HepG2 (cell line): ENCODE measurements around the gene TIMELESS. TPM values are rescaled to one million over a fixed set of nuclear protein-coding genes. Genes with fewer than 3 reads are reported as not detected.

ENCODE experiments used
- ATAC-seq: fragments of 200-7000 bp; cut with Tn5 transposase; 3 replicates; pipeline ENCODE4 v1.9.1; 2020; ENCODE audit warnings: mild to moderate bottlenecking, moderate library complexity
- BruUV-seq: library from RNA; stranded (reverse); fragments of 400-500 nt; replicated peaks from 2 replicates; lab custom pipeline; 2021; lab: Mats Ljungman, UMichigan
- CTCF ChIA-PET: fragments of 300-600 bp; formaldehyde crosslinking; extraction: SDS; loops from one replicate; lab custom pipeline; 2021; ENCODE audit warnings: low total read pairs, inconsistent platforms, low intra/inter-chr PET ratio; lab: Yijun Ruan, JAX
- POLR2A ChIA-PET: fragments of 350-600 bp; sonication (Branson Sonifier 250); formaldehyde crosslinking; loops from one replicate; lab custom pipeline; 2020; ENCODE audit warnings: antibody characterized with exemption, inconsistent platforms; lab: Yijun Ruan, JAX
- DNase-seq: peaks from one replicate; pipeline ENCODE4 v3.0.0-alpha.2; 2015; ENCODE audit warnings: low spot score
- FAIRE-seq: peaks from 3 replicates; lab custom pipeline; 2011; peaks lifted over from hg19 to GRCh38; lab: Jason Lieb, UNC
- H2AFZ ChIP-seq: one replicate; pipeline ENCODE4 v1.6.1; 2011; ENCODE audit warnings: low read length, inconsistent platforms
- H3K27ac ChIP-seq: fragments of 300-600 bp; 3 replicates; pipeline ENCODE4 v1.8.0; 2011; ENCODE audit warnings: mixed run types, mild to moderate bottlenecking, mixed read lengths, low read length, inconsistent platforms; ENCODE audit not compliant: insufficient read depth; ENCODE audit errors: extremely low read length
- H3K27me3 ChIP-seq, 2 experiments: fragments of 200-600 bp in 1 of 2; 2 replicates in 1 of 2; 3 replicates in 1 of 2; pipeline versions ENCODE4 v1.6.0 to v1.8.0; 2011; ENCODE audit warnings: low read length in 2 of 2, mild to moderate bottlenecking in 2 of 2, moderate library complexity in 2 of 2, inconsistent platforms in 1 of 2; ENCODE audit not compliant: insufficient read depth in 2 of 2, control insufficient read depth in 1 of 2
- H3K36me3 ChIP-seq, 2 experiments: fragments of 200-600 bp in 1 of 2; replicated peaks in 1 of 2; 2 replicates in 1 of 2; 3 replicates in 1 of 2; pipeline versions ENCODE4 v1.5.1 to v1.8.0; 2011; ENCODE audit warnings: low read length in 2 of 2, inconsistent platforms in 1 of 2; ENCODE audit not compliant: insufficient read depth in 2 of 2, control insufficient read depth in 1 of 2
- H3K4me1 ChIP-seq: 2 replicates; pipeline ENCODE4 v1.5.1; 2012; ENCODE audit warnings: low read length, inconsistent platforms; ENCODE audit not compliant: insufficient read depth
- H3K4me2 ChIP-seq: 2 replicates; pipeline ENCODE4 v1.6.0; 2011; ENCODE audit warnings: low read depth, low read length, inconsistent platforms
- H3K4me3 ChIP-seq, 3 experiments: fragments of 200-600 bp in 1 of 3; sonication (generic), shearing (Covaris generic) in 1 of 3; replicated peaks in 1 of 3; 2 replicates each; pipeline ENCODE4 v1.5.1; 2011 to 2016; ENCODE audit warnings: low read length in 3 of 3, inconsistent platforms in 2 of 3, low read depth in 2 of 3, mild to moderate bottlenecking in 2 of 3, control low read depth in 1 of 3, mixed read lengths in 1 of 3; ENCODE audit not compliant: insufficient read depth in 1 of 3
- H3K79me2 ChIP-seq: one replicate; pipeline ENCODE4 v1.6.1; 2011; ENCODE audit warnings: low read length, inconsistent platforms; ENCODE audit not compliant: insufficient read depth
- H3K9ac ChIP-seq: 2 replicates; pipeline ENCODE4 v1.6.0; 2011; ENCODE audit warnings: mild to moderate bottlenecking, low read depth, low read length, inconsistent platforms; ENCODE audit not compliant: insufficient read depth
- H3K9me3 ChIP-seq: 2 replicates; pipeline ENCODE4 v1.5.1; 2012; ENCODE audit warnings: mild to moderate bottlenecking, low read length
- H4K20me1 ChIP-seq: 2 replicates; pipeline ENCODE4 v1.6.0; 2011; ENCODE audit warnings: inconsistent platforms, mild to moderate bottlenecking, low read length, moderate library complexity; ENCODE audit not compliant: insufficient read depth
- ADNP ChIP-seq: sonication (generic); formaldehyde crosslinking; IDR thresholded peaks from 2 replicates; pipeline ENCODE4 v1.4.0; 2020; ENCODE audit warnings: missing genetic modification reagents
- ATF7 ChIP-seq, 2 experiments: fragments of 450-650 bp in 1 of 2; sonication (generic) in 1 of 2; formaldehyde crosslinking in 1 of 2; IDR thresholded peaks; 2 replicates each; pipeline versions ENCODE4 v1.4.0 to v1.6.1; 2016 to 2020; ENCODE audit warnings: antibody characterized with exemption in 1 of 2, mild to moderate bottlenecking in 1 of 2, missing genetic modification reagents in 1 of 2
- DDIT3 ChIP-seq: sonication (generic); formaldehyde crosslinking; IDR thresholded peaks from 2 replicates; pipeline ENCODE4 v1.4.0; 2020; ENCODE audit warnings: mild to moderate bottlenecking, missing genetic modification reagents
- EEA1 ChIP-seq: sonication (generic); formaldehyde crosslinking; IDR thresholded peaks from 2 replicates; pipeline ENCODE4 v1.5.1; 2020; ENCODE audit warnings: mild to moderate bottlenecking, missing genetic modification reagents, borderline replicate concordance
- RFX3 ChIP-seq: IDR thresholded peaks from 2 replicates; pipeline ENCODE4 v1.6.1; 2016; ENCODE audit warnings: missing biosample characterization, missing genetic modification reagents
- ZNF773 ChIP-seq: sonication (generic); formaldehyde crosslinking; IDR thresholded peaks from 2 replicates; pipeline ENCODE4 v1.4.0; 2020; ENCODE audit warnings: missing genetic modification reagents, borderline replicate concordance
- ZSCAN30 ChIP-seq: sonication (generic); formaldehyde crosslinking; IDR thresholded peaks from 2 replicates; pipeline ENCODE4 v1.5.0; 2020; ENCODE audit warnings: mild to moderate bottlenecking, missing genetic modification reagents
- WGBS: methylation state at CpG from one replicate; pipeline ENCODE4 v1.1.6; 2017; ENCODE audit warnings: low lambda C conversion rate; 5-methylcytosine and 5-hydroxymethylcytosine counted together
- in situ Hi-C: cut with HindIII; loops from 2 replicates; pipeline ENCODE4 v1.10.0; 2017; ENCODE audit warnings: low pct_unique_long_range_greater_than_20kb; ENCODE audit not compliant: extremely low pct_ligation_motif_present
- intact Hi-C: fragments of 100-400 bp; cut with micrococcal nuclease; formaldehyde crosslinking; loops from one replicate; pipeline ENCODE4 v1.10.0; 2022; ENCODE audit not compliant: unreplicated experiment
- polyA plus RNA-seq, 8 experiments: library from polyadenylated mRNA; depleted of rRNA in 3 of 8; stranded (reverse) in 7 of 8; unstranded in 1 of 8; fragments of >200 nt; fragmentation: Illumina TruSeq in 4 of 8; extraction: Trizol in 4 of 8; gene quantifications; 2 replicates each; pipeline versions ENCODE4 v1.2.1 to v1.2.3, GENCODE V29; 2011 to 2016; ENCODE audit warnings: low read depth in 4 of 8, missing spikeins in 1 of 8, mixed read lengths in 1 of 8; ENCODE audit not compliant: insufficient read depth in 1 of 8
- total RNA-seq, 5 experiments: library from RNA; depleted of rRNA; stranded (reverse); fragments of >200 nt; fragmentation: Illumina TruSeq; extraction: Trizol; gene quantifications; 2 replicates each; pipeline ENCODE4 v1.2.3, GENCODE V29; 2016; ENCODE audit warnings: low read depth in 1 of 5

The TIMELESS gene
- total and polyA plus RNA-seq, 2 of the 13 experiments (the other 11 are each of a cell fraction or from before 2014, with no cell fraction given): 4.0 to 20.3 TPM

GRCh38 chr12:56487448-56488040 is 38.3 kb upstream of the TIMELESS start (continued):
- TF ChIP-seq DDIT3 (CRISPR knock-in tag): no peak

GRCh38 chr12:56486694-56487093 is 37.5 kb upstream of the TIMELESS start:
- peak overlapping the region; percentile 93; the same call in 1 of the 2 replicates for H3K4me2 ChIP-seq

GRCh38 chr12:56484566-56484965 is 35.3 kb upstream of the TIMELESS start:
- H3K4me1 ChIP-seq: peaks cover 23% of the 10 kb centered on the region
- ChIA-PET CTCF (no interaction called here), POLR2A (interaction anchor here (0.6 kb wide), 1 partner anchor 12 kb away, joined by 3 read pairs; no protein-coding TSS in a partner anchor)
- no peak overlapping the region for H3K9ac ChIP-seq
- in situ Hi-C loops: no loop called here
- no peaks in the 10 kb centered on the region for H4K20me1 ChIP-seq
- no peak overlapping the region for H3K4me3 ChIP-seq
- no peaks in the 10 kb centered on the region for H3K36me3 ChIP-seq
- no peaks in the 10 kb centered on the region for H3K79me2 ChIP-seq
- H3K27ac ChIP-seq: no peak overlapping the region
- WGBS: 98% methylated on average over 1 of the region's 1 CpG
- H2AFZ ChIP-seq: no peak overlapping the region
- intact Hi-C loops: no loop called here
- H3K9me3 ChIP-seq: no peaks in the 10 kb centered on the region
- BruUV-seq: no TSS peak
- no peak overlapping the region for H3K4me2 ChIP-seq
- DNase-seq: no peak
- no peak for ATAC-seq
- TF ChIP-seq EEA1 (CRISPR knock-in tag) (no peak), ADNP (CRISPR knock-in tag) (no peak), ZNF773 (CRISPR knock-in tag) (no peak), ATF7 (IDR thresholded peaks at IDR 0.05) (no peak), ATF7 (CRISPR knock-in tag; IDR thresholded peaks at IDR 0.05) (no peak), RFX3 (CRISPR knock-in tag) (no peak)
- FAIRE-seq: no peak
- H3K27me3 ChIP-seq: no peaks in the 10 kb centered on the region

More at GRCh38 chr12:56486694-56487093, 37.5 kb upstream of the TIMELESS start:
- FAIRE-seq: no peak
- Histone ChIP-seq H3K4me3 (peak overlapping the region in 1 of 3 experiments; percentile 85; a peak in 1 of 6 replicates), H3K4me1 (peaks cover 34% of the 10 kb centered on the region), H4K20me1 (no peaks in the 10 kb centered on the region), H3K9me3 (no peaks in the 10 kb centered on the region), H3K9ac (no peak overlapping the region), H3K36me3 (no peaks in the 10 kb centered on the region), H2AFZ (no peak overlapping the region), H3K27me3 (no peaks in the 10 kb centered on the region), H3K27ac (no peak overlapping the region), H3K79me2 (no peaks in the 10 kb centered on the region)
- no peak for ATAC-seq
- no peak for DNase-seq
- POLR2A ChIA-PET: no interaction called here
- CTCF ChIA-PET: no interaction called here
- no TSS peak for BruUV-seq
- no peak for TF ChIP-seq ZSCAN30 (CRISPR knock-in tag)
- TF ChIP-seq ATF7 (IDR thresholded peaks at IDR 0.05): peak; percentile 88
- no peak for TF ChIP-seq ATF7 (CRISPR knock-in tag; IDR thresholded peaks at IDR 0.05)
- intact Hi-C loops: no loop called here
- in situ Hi-C loops: no loop called here
- WGBS: 98% methylated on average over 12 of the region's 12 CpGs
